ENCODE measurements around the gene SPAG16.

Gene SPAG16

DNA sequence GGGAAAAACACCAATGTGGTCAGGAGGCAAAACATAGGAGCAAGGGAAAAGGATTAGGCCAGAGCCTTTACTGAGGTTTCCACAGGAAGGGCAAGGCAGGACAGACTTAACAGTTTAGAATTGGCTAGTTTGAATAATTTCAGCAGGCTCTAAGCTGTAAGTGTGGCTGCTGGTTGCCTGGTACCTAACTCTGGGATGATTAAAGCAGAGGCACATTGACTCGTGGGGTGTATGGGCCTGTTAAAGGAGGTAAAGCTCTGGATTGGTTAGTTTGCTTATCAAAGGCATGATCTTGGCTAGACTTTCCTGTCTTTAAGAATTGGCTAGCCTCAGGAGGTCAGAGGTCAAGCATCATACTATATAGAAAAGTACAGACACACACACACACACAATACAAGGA lies 132.6 kb downstream of the SPAG16 start:
- in situ Hi-C loops (cut with HindIII; ENCODE audit: low sequenced_read_pairs) = no loop called here
- no peak for TF ChIP-seq CTCF (IDR thresholded peaks at IDR 0.05; ENCODE audit: low read depth, low read length, missing control alignments)
- no peak for DNase-seq (ENCODE audit: low read depth)
- no peak overlapping the region for H3K4me3 ChIP-seq (ENCODE audit: low read depth, low read length)

DNA sequence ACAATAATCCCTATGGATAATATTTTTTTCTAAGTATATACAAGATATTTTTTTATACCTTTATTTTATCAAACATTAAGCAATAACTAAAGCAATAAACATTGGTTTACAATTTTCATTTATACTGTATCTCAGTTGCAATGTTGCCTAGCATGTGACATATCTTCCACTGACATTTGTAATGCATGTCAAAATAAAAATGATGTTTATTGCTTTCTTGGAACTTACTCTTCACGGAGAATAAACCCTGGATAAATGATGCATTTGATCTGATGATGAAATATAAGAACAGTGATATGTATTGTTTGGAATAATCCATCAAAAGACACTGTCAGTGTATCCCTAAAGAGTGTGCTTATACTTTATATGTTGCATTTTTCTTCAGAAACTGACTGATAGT lies 135.7 kb downstream of the SPAG16 start:
- no peak overlapping the region for H3K4me3 ChIP-seq (ENCODE audit: low read depth, low read length)
- no peak for DNase-seq (ENCODE audit: low read depth)
- no peak for TF ChIP-seq CTCF (IDR thresholded peaks at IDR 0.05; ENCODE audit: low read depth, low read length, missing control alignments)
- in situ Hi-C loops (cut with HindIII; ENCODE audit: low sequenced_read_pairs) = no loop called here

DNA sequence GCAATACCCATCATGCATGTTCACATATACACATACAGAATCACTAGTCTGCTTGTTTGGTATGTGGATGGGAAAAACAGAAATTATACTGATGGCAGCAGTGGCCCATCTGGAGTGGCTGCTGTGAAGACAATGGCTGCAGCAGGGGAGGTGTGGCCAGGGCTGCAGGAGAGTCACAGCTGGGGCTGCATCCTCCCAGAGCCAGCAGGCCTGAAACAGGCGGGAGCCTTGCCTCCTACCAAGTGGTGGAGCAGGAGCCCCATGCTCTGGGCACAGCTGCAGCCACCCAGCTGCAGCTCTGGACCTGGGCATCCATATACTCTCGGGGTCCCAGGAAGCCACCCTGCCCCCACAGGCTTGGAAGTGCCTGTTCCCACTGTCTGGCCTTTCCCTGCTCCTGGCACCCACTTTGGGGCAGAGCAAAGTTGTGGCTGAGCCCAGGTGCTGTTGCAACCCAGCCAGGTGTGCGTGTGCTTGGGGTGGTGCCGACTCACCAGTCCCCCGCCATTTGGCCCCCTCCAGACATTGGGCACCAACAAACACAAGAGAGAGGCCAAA lies 136.6 kb downstream of the SPAG16 start:
- TF ChIP-seq CTCF (IDR thresholded peaks at IDR 0.05; ENCODE audit: low read depth, low read length, missing control alignments) = no peak
- in situ Hi-C loops (cut with HindIII; ENCODE audit: low sequenced_read_pairs) = no loop called here
- DNase-seq (ENCODE audit: low read depth) = no peak
- H3K4me3 ChIP-seq (ENCODE audit: low read depth, low read length) = no peak overlapping the region

DNA sequence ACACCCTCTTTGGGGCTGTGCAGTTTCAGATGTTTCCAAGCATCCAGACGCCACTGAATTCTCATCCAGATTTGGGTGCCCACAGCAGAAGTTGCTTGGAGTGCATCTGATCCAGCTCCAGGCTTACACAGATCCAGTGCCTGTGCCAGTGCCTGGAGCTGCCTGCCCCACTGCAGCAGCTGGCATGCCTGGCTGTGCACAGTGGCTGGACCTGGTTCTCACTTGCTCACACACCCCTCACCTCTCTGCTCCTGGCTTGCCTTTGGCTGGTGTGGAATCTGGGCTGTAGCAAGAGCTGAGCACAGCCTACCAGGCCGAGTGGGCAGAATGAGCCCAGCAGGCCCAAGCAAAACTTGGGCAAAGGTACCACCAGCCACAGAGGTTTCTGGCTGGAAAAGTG lies 137.9 kb downstream of the SPAG16 start:
- TF ChIP-seq CTCF (IDR thresholded peaks at IDR 0.05; ENCODE audit: low read depth, low read length, missing control alignments) = no peak
- no peak overlapping the region for H3K4me3 ChIP-seq (ENCODE audit: low read depth, low read length)
- in situ Hi-C loops (cut with HindIII; ENCODE audit: low sequenced_read_pairs) = no loop called here
- DNase-seq (ENCODE audit: low read depth) = no peak

DNA sequence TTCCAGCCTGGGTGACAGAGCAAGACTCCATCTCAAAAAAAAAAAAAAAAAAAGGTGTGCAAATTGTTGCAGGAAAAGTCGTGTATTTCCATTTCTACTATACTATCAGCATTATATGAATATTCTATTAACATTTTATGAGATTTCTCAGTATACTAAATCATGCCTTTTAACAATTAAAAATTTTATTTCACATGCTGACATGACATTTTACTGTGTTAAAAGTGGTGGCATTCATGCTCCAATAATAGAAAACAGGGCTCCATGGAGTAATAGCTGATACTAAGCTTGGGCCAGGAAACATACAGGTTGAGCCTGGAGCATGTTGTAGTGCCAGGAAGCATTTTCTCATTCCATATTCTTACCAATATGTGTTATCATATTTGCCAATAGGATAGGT lies 141.4 kb downstream of the SPAG16 start:
- TF ChIP-seq CTCF (IDR thresholded peaks at IDR 0.05; ENCODE audit: low read depth, low read length, missing control alignments) = no peak
- H3K4me3 ChIP-seq (ENCODE audit: low read depth, low read length) = no peak overlapping the region
- in situ Hi-C loops (cut with HindIII; ENCODE audit: low sequenced_read_pairs) = no loop called here
- no peak for DNase-seq (ENCODE audit: low read depth)

GRCh38 chr2:213429516-213429915 lies 145.3 kb downstream of the SPAG16 start:
- DNase-seq (ENCODE audit: low read depth) = no peak
- in situ Hi-C loops (cut with HindIII; ENCODE audit: low sequenced_read_pairs) = no loop called here
- TF ChIP-seq CTCF (IDR thresholded peaks at IDR 0.05; ENCODE audit: low read depth, low read length, missing control alignments) = no peak
- H3K4me3 ChIP-seq (ENCODE audit: low read depth, low read length) = no peak overlapping the region

GRCh38 chr2:213443921-213444320 lies 159.7 kb downstream of the SPAG16 start:
- no peak for DNase-seq (ENCODE audit: low read depth)
- in situ Hi-C loops (cut with HindIII; ENCODE audit: low sequenced_read_pairs) = no loop called here
- no peak overlapping the region for H3K4me3 ChIP-seq (ENCODE audit: low read depth, low read length)
- no peak for TF ChIP-seq CTCF (IDR thresholded peaks at IDR 0.05; ENCODE audit: low read depth, low read length, missing control alignments)

Data from astrocyte of the cerebellum (primary cell).